ENCODE measurements around the gene HEATR5B. TPM values are rescaled to one million over a fixed set of nuclear protein-coding genes. Genes with fewer than 3 reads are reported as not detected.

Gene HEATR5B
- total RNA-seq, 1 donor from 2014 or later = 22.2 TPM

GRCh38 chr2:37070931-37071330, 13.2 kb downstream of the HEATR5B start:
- peaks cover 6% of the 10 kb centered on the region for H3K9me3 Mint-ChIP-seq (ENCODE audit: low read depth)
- H3K4me3 Mint-ChIP-seq (ENCODE audit: low read depth) = no peak overlapping the region
- no peak for DNase-seq (ENCODE audit: low spot score, unreplicated experiment)
- H3K4me1 Mint-ChIP-seq (ENCODE audit: low read depth) = no peaks in the 10 kb centered on the region
- peaks cover 17% of the 10 kb centered on the region for H3K36me3 Mint-ChIP-seq (ENCODE audit: insufficient read depth)
- H3K27me3 Mint-ChIP-seq = no peaks in the 10 kb centered on the region
- TF ChIP-seq CTCF (IDR thresholded peaks at IDR 0.05; ENCODE audit: unreplicated experiment) = no peak
- no peak overlapping the region for H3K27ac Mint-ChIP-seq

GRCh38 chr2:37068686-37069085, 15.5 kb downstream of the HEATR5B start:
- no peaks in the 10 kb centered on the region for H3K27me3 Mint-ChIP-seq
- DNase-seq (ENCODE audit: low spot score, unreplicated experiment) = no peak

GRCh38 chr2:37061776-37062175, 22.4 kb downstream of the HEATR5B start:
- Mint-ChIP-seq H3K36me3 (ENCODE audit: insufficient read depth) (peaks cover 12% of the 10 kb centered on the region), H3K9me3 (ENCODE audit: low read depth) (no peaks in the 10 kb centered on the region), H3K27me3 (no peaks in the 10 kb centered on the region), H3K4me1 (ENCODE audit: low read depth) (no peaks in the 10 kb centered on the region), H3K27ac (no peak overlapping the region), H3K4me3 (ENCODE audit: low read depth) (no peak overlapping the region)
- no peak for DNase-seq (ENCODE audit: low spot score, unreplicated experiment)
- no peak for TF ChIP-seq CTCF (IDR thresholded peaks at IDR 0.05; ENCODE audit: unreplicated experiment)

More at GRCh38 chr2:37068686-37069085, 15.5 kb downstream of the HEATR5B start:
- H3K9me3 Mint-ChIP-seq (ENCODE audit: low read depth) = no peaks in the 10 kb centered on the region
- no peak overlapping the region for H3K27ac Mint-ChIP-seq
- no peak for TF ChIP-seq CTCF (IDR thresholded peaks at IDR 0.05; ENCODE audit: unreplicated experiment)
- H3K4me3 Mint-ChIP-seq (ENCODE audit: low read depth) = no peak overlapping the region
- H3K4me1 Mint-ChIP-seq (ENCODE audit: low read depth) = no peaks in the 10 kb centered on the region
- peaks cover 9% of the 10 kb centered on the region for H3K36me3 Mint-ChIP-seq (ENCODE audit: insufficient read depth)

- H3K4me1 Mint-ChIP-seq (ENCODE audit: low read depth) = no peaks in the 10 kb centered on the region
Measured at GRCh38 chr2:37061013-37061711, 23.0 kb downstream of the HEATR5B start.

GRCh38 chr2:37060446-37060845, 23.7 kb downstream of the HEATR5B start:
- peaks cover 12% of the 10 kb centered on the region for H3K36me3 Mint-ChIP-seq (ENCODE audit: insufficient read depth)
- H3K27ac Mint-ChIP-seq = no peak overlapping the region
- H3K27me3 Mint-ChIP-seq = no peaks in the 10 kb centered on the region
- no peak overlapping the region for H3K4me3 Mint-ChIP-seq (ENCODE audit: low read depth)
- H3K9me3 Mint-ChIP-seq (ENCODE audit: low read depth) = no peaks in the 10 kb centered on the region
- TF ChIP-seq CTCF (IDR thresholded peaks at IDR 0.05; ENCODE audit: unreplicated experiment) = no peak
- H3K4me1 Mint-ChIP-seq (ENCODE audit: low read depth) = no peaks in the 10 kb centered on the region
- no peak for DNase-seq (ENCODE audit: low spot score, unreplicated experiment)

More at GRCh38 chr2:37061013-37061711, 23.0 kb downstream of the HEATR5B start:
- Mint-ChIP-seq H3K36me3 (ENCODE audit: insufficient read depth) (peaks cover 12% of the 10 kb centered on the region), H3K4me3 (ENCODE audit: low read depth) (no peak overlapping the region), H3K9me3 (ENCODE audit: low read depth) (no peaks in the 10 kb centered on the region), H3K27me3 (no peaks in the 10 kb centered on the region), H3K27ac (no peak overlapping the region)
- no peak for DNase-seq (ENCODE audit: low spot score, unreplicated experiment)
- TF ChIP-seq CTCF (IDR thresholded peaks at IDR 0.05; ENCODE audit: unreplicated experiment) = no peak
